Hematopoietic multipotent progenitor cell (in vitro differentiated cells): ENCODE measurements around the gene COL23A1. TPM values are rescaled to one million over a fixed set of nuclear protein-coding genes. Genes with fewer than 3 reads are reported as not detected.

Experiments
- DNase-seq, 3 donors: peaks; one replicate each; pipeline ENCODE4 v3.0.0-alpha.2; 2011 to 2015; ENCODE audit warnings: low read depth in 2 of 3, low spot score in 2 of 3
- total RNA-seq: library from RNA; depleted of rRNA; stranded (reverse); fragments of >200 nt; gene quantifications from one replicate; pipeline ENCODE4 v1.2.3, GENCODE V29; 2012

Gene COL23A1
- total RNA-seq, 1 donor: 0.27 TPM

DNA sequence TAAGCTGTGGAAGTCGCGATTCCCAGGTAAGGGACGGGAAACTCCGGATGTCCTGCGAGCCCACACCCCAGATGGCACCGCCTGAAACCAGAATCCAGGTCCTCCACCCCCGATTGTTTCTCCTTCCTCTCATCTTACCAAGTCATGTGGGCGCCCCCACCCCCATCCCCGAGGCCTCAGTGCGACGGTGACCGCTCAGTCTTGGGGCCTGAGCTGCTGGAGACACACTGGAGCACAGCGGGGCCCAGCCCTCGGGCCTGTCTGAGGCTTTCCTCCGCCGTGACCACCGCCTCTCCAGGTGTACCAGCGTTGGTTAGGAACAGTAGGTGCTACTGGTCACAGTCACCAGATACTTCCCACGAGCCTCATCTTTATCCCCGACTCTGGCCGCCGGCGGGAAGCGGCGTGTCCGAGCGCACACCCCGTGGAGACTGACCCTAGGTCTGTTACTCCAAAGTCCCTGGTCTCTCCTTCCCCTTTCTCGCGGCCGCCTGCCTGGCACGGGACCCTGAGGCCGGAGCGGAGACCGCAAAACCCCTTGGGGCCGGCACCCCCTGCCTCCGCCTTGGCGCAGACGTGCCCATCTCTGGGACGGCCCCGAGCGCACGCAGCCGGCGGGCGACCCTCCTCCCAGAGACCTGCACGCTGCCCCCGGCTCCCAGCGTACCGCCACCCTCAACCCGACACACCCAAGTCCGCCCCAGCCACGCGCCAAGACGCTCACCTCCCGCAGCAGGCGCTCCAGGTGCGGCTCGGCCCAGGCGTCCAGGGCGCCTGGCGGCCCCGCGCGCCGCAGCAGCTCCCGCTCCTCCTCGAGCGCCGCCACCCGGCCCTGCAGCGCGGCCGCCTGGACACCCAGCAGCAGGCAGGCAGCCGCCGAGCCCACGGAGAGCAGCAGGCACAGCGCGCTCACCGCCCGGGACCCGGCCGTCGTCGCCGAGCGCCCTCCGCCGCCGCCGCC is 733 bp downstream of the COL23A1 start:
- peak in 2 of 3 donors; percentile 37 to 50 for DNase-seq

DNA sequence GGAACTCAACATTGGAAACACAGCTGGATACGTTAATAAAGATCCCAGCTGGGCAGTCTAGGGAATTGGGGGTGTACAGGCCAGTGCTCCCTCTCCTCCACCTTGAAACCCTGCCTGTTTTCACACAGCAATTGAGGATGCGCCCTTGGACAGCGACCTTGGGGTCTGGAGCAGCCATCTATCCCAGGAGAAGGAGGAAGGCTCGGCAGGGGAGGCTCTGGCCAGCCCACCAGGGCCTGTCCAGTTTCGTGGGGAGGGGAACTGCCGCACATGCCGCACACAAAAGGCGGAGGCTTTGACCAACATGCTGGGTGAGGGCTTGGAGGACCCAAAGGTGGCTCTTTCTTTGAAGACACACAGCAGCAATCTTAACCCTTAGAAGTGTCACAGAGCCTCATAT is 1.4 kb downstream of the COL23A1 start:
- DNase-seq: no peak

DNA sequence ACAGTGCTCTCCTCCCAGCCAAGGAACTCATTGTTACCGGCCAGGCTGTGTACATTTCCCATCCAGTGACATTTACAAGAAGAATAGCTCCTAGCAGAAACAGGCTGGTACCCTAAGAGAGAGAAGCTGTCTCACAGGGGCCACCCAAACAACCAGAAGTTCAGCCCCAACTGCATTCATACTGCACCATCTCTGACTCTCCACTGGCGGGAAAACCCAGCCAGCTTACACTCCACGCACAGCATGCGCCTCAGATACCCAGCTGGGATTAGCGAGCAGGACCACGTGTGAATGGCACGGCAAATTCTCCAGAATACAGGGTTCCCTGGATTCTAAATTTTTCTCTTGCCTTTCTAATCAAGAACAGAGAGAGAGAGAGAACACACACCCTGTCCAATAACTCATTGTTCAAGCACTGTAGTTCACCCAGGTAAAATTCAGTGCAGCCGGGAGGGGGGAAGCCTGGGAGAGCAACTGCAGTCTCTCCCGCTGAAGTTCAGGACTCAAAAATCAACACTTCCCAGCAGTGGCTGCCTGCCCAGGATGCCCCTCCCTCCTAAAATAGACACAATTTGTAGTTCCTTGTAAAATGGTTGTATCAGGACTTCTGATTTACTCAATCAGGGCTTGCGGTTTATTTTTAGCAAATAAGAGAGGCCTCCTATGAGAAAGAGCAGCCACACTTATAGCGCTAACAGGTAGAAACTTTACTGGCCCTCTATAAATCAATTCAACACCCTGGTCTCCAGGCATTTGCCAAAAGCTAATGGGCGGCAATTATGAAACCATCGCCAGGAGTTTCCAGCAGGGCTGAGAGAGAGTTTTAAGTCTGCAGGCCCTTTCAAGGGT is 2.2 kb downstream of the COL23A1 start:
- DNase-seq: no peak

DNA sequence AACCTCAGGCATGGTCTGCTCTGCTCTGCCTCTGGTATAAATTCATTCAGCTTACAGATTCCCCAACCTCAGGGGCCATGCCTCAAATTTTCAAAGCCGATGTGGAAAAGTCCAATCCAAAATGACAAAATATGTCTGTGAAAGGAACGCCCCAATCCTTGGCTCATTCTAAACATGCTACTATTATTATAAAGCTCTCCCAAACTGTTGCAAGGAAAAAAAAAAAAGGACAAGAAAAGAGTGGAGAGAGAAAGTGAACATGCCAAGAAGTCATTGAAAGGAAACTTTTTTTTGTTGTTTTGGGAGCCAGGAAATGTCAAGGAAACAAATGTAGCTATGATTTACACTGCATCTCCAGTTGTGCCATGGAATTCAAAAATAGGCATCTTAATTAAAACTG is 3.8 kb downstream of the COL23A1 start:
- no peak for DNase-seq

DNA sequence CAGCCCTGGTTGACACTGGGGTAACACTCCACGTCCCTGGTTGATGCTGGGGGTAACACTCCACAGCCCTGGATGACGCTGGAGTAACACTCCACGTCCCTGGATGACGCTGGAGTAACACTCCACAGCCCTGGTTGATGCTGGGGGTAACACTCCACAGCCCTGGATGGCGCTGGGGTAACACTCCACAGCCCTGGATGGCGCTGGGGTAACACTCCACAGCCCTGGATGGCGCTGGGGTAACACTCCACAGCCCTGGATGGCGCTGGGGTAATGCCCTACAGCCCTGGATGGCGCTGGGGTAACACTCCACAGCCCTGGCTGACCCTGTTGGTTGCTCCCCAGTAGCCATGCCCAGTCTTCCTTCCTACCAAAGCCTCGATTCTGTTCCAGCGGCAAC is 4.8 kb downstream of the COL23A1 start:
- DNase-seq: peak in 2 of 3 donors; percentile 41 to 44

DNA sequence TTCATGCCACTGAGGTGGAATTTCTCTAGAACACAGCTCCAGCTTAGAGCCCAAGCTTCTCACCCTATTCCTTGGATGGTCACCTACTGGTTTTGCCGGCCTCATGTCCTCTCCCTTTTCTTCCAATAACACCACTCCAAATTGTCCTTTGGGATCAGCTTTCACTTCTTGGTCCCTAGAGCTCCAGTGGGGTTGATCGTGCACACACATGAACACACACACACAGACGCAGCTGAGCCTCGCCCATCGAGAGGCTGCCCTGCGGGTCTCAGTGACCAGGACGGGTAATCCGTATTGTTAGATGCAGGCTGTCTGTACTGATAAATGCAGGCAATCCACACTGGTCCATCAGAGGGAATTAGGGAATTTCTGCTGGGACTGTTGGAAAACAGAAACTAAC is 6.9 kb downstream of the COL23A1 start:
- no peak for DNase-seq

DNA sequence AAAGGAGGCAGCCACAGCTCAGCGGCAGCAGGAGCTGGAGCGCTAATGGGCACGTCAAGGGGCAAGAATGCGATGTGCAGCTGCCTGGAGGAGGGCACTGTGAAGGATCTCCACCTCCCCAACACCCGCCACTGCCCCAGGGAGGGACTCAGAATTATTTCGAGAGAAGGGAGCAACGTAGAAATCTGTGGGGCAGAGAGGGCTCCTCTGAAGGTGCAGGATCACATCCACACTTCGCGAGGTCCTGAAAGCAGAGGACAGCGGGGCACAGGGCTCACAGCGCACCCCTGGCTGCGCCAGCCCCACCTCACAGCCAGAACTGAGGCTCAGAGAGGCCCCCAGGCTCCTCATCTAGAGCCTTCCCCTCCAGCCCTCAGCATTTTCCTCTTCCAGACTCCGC is 7.9 kb downstream of the COL23A1 start:
- DNase-seq: no peak

DNA sequence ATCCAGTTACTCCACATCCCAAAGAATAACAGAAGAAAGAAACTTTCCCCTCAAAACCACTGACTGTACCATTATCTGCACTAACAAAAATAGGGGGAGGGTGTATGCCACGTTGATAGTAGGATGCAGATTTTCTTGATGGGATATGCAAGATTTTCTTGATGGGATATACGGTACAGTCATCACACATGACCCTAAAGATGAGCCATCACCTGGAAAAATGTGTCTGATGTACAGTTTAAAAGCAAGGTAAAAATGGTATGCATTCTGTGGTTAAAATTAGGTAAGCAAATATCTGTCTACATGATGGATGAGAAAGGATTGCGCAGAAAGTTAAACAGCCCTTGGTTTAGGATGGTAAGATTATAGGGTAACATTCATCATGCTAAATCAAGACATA is 8.6 kb downstream of the COL23A1 start:
- no peak for DNase-seq

DNA sequence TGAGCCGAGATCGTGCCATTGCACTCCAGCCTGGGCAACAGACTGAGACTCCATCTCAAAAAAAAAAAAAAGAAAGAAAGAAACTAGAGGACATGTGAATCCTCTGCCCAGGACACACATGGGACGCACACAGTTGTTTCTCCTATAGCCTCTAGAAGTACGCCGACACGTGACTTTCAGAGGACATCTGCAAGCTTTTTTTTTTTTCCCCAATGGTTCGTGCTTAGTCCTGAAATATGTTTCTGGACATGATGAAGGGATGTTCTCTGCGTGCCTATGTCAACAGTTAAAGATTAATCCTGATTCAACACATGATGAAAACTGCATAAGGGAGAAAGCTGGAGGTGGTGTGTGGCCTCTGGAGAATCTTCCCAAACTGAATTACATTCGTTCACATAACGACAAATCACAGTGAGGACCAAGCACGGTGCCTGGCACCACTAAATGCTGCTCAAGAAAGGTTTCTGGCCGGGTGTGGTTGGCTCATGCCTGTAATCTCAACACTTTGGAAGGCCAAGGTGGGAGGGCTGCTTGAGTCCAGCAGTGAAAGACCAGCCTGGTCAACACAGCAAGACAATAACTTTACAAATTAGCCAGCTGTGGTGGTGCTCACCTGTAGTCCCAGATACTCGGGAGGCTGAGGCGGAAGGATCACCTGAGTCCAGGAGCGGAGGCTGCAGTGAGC is 9.8 kb downstream of the COL23A1 start:
- no peak for DNase-seq

DNA sequence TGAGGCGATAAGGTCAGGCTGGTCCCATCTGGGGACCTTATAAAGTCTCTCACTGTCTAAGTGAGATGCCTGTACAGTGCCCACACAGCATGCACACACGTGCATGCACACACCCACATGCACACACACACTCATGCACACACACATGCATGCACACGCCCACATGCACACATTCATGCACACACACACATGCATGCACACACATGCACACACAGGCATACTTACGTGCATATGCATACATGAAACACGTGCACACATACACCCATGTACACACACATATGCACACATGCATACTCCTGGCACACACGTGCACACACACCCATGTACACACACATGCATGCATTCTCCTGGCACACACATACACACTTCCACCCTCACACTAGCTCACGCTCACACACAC is 12.2 kb downstream of the COL23A1 start:
- DNase-seq: no peak

DNA sequence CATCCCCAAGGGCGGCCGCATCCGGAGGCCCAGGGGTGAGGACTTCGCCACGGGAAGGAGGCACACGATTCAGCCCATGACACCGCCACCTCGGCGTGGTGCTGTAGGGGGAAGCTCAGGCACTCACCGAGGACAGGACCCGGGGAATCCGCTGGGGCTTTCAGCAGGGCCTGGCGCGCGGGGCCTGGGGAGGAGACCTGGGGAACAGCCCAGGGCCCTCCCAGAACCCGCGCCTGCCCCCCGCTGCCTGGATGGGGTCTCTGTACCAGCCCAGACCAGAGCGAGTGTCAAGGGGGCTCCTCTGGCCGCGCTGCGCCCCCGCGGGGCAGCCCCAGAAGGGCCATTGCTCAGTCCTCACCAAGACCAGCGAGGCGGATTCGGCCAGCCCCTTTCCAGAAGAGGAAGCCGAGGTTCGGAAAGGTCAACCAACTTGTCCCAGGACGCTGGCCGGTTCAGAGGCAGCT is 12.8 kb downstream of the COL23A1 start:
- DNase-seq: no peak

DNA sequence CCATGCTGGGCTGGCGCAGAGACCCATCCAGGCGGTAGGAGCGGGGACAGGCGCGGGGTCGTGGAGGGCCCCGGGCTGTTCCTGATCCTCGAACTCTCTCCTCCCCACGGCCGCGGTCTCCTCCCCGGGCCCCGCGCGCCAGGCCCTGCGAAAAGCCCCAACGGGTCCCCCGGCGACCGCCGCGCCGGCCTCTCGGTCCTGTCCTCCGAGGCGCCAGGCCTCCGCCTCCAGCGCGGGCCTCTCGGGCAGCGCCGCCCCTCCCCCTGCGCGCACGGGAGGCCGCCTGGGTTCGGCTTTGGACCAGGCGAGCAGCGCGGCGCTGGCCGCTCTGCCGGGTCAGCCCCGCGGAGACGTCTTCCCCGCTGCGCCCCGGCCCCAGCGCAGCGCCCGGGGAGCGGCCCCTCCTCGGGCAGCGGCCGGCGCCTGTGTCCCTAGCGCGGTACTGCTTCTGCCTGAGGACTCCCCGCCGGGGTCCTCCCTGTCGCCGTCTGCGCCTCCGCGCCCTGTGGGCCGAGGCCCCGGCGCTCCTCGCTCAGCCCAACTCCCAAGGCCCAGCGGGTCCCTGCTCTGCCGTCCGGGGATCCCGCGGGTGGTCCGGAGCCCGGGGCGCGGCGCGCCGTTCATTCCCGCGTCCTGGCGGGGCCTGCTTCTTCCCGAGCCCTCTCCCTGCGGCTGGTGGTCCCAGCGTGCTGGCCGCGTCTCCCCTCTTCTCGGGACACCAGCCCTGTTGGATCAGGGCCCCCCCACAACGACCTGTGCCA is 13.4 kb downstream of the COL23A1 start:
- no peak for DNase-seq

DNA sequence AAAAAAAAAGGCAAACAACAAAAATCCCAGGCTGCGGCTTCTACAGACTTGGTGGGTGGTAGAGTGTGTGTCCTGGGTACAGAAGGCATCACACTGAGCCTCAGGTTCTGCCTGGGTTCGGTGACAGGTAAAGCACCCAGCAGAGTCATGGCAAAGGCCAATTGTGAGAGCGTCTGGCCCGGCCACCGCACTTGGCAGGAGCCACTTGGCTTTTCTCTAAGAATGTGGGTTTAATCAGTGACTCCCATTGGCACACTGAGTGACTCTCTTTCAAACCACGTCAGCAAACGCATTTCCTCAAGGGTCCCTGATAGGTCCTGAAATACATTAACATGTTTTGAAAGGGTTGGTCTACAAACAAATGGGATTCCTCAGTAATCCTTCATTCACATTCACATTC is 17.0 kb downstream of the COL23A1 start:
- no peak for DNase-seq

DNA sequence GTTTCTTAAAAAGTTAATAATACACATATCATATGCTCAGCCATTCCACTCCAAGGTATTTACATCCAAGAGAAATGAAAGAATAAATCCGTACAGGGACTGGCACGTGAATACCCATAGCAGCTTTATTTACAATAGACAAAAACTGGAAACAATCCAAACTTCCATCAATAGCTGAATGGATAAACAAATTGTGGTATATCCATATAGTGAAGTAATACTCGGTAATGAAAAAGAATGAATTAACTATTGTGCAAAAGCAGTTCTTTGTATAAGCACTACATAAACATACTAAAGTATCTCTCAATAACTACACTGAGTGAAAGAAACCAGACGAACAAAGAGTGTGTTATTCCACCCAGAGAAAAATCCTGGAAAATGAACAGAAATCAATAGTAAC is 17.6 kb downstream of the COL23A1 start:
- DNase-seq: no peak

DNA sequence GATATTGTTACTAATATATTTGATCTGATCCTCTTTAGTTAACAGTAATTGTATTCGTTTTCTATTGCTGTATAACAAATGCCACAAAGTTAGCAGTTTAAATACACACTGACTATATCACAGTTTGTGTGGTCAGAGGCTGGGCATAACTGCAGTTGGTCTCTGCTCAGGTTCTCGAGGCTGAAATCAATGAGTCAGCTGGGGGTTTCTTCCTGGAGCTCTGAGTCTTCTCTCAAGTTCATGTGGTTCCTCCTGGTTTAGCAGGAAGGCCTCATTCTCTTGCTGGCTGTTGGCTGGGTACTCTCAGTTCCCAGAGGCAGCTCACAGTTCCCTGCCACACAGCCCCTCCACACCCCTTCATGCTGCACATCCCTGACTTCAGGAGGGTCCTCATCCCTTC is 20.7 kb downstream of the COL23A1 start:
- no peak for DNase-seq

DNA sequence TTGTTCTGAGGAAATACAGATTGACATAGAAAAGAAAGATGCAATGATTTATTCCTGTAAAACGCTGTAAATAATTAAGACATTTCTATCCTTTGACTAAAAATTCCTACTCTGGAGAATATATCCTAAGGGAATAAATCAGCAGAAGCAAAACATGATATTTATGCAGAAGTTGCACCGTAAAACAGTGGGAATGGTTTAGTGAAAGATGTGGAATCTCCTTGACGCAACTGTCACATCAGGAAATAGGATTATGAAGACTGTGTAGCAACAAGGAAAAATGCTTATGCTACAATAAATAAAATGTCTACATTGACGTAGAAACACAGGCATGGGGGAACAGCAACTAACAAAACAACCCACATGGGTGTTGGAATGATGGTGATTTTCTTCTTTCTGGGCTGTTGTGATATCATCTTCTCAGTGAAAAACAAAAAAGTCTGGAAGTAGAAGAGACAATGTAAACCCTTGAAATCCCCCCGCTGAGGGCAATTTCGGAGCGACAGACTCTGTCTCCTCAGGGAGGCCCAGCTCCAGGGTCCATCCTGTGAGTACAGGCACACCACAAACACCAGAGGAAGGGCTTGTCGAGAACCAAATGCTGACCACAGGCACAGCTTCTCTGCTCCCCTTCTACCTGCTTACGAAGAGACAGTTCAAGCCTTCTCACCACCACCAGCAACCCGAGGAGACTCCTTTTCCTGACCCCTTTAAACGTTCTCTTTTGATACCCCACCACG is 25.2 kb downstream of the COL23A1 start:
- DNase-seq: no peak

DNA sequence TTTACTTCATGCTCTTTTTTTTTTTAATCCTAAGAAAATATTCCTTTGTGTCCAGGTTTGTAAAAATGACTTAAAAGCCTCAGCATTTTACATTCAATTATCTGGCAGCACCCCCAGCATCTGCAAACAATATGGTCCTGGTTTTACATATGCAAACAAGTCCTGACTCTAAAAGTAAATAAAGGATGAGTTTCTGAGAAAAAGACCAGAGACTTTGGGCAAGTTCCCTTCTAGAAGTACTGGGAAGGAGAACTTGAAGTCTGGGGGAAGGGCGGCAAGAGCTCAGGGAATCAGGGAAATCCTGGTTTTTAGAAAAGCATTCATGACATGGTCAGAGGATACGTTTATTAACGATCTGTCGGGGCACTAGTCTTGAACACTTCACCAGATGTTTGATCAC is 25.8 kb downstream of the COL23A1 start:
- no peak for DNase-seq

DNA sequence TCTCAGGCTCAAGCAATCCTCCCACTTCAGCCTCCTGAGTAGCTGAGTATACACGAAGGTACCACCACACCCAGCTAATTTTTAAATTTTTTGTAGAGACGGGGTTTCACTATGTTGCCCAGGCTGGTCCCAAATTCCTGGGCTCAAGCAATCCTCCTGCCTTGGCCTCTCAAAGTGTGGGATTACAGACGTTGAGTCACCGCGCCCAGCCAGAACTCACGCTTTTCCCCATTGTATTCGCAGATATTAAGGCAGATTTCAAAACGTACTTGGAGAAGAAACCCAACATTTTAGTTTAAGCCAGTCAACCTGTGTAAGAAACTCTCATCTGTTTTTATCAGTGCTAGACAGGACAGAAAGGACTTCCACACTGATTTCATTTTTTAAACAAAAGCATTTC is 26.6 kb downstream of the COL23A1 start:
- no peak for DNase-seq

DNA sequence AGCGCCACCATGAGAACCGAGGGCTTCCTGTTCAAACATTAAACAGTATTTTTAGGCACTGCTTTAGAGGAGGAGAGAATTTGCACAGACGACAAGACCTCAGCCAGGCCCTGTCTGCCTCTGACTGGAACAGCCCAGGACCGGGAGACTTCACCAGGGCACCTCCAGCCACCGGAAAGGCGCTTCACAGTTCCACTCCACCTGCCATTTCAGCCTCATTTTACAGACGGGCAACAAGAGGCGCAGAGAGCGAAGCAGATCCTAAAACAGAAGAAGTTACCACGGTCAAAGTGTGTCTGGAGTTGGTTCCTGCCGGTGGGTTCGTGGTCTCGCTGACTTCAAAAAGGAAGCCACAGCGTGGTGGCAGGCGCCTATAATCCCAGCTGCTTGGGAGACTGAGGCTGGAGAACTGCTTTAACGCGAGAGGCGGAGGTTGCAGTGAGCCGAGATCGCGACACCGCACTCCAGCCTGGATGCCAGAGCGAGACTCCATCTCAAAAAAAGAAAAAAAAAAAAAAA is 28.4 kb downstream of the COL23A1 start:
- no peak for DNase-seq
